Measurements from ENCODE around the gene MAN1A1. TPM values are rescaled to one million over a fixed set of nuclear protein-coding genes. Genes with fewer than 3 reads are reported as not detected.

The MAN1A1 gene
- total RNA-seq, 4 donors from 2014 or later = 52.7 to 123 (median 97.1) TPM

DNA sequence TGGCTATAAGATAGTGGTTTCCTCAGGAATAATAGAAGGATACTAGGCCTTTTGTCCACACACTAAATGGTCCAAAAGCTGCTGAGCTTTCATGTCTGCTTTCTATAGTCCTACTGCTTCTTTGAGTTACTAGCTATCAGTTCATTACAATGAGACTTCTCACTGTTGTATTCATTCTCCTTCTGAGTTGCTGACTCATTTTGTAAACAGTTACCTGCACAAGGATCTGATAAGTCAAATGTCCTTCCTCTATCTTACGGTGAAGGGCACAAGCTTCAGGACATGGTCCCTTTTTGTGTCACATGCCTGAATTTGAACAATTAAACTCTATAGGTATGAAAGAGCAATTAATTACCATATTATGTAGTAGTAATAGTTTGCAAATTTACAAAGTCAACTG lies 90.5 kb downstream of the MAN1A1 start:
- DNase-seq = no peak
- no peaks in the 10 kb centered on the region for H3K27me3 ChIP-seq
- H3K4me1 ChIP-seq = peaks cover 0 to 5% (median 0%) of the 10 kb centered on the region in 4 donors
- intact Hi-C loops (cut with DNase I; ENCODE audit: low total_unique reads) (no loop called here), in situ Hi-C loops (cut with MboI; ENCODE audit: low pct_ligation_motif_present in 1 of 4, low pct_unique_long_range_greater_than_20kb in 1 of 4, low sequenced_read_pairs in 3 of 4) (no loop called here)
- WGBS, 2 donors (ENCODE audit: low coverage in 1 of 2) = 45 to 50% methylated on average over 1 of the region's 1 CpG
- no peak for TF ChIP-seq POLR2AphosphoS5 (IDR thresholded peaks at IDR 0.05)
- TF ChIP-seq EP300 (IDR thresholded peaks at IDR 0.05; ENCODE audit: low read depth) = no peak
- TF ChIP-seq, protein P1, sequence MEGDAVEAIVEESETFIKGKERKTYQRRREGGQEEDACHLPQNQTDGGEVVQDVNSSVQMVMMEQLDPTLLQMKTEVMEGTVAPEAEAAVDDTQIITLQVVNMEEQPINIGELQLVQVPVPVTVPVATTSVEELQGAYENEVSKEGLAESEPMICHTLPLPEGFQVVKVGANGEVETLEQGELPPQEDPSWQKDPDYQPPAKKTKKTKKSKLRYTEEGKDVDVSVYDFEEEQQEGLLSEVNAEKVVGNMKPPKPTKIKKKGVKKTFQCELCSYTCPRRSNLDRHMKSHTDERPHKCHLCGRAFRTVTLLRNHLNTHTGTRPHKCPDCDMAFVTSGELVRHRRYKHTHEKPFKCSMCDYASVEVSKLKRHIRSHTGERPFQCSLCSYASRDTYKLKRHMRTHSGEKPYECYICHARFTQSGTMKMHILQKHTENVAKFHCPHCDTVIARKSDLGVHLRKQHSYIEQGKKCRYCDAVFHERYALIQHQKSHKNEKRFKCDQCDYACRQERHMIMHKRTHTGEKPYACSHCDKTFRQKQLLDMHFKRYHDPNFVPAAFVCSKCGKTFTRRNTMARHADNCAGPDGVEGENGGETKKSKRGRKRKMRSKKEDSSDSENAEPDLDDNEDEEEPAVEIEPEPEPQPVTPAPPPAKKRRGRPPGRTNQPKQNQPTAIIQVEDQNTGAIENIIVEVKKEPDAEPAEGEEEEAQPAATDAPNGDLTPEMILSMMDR (IDR thresholded peaks at IDR 0.05) = no peak
- no peak for TF ChIP-seq POLR2A (IDR thresholded peaks at IDR 0.05)
- H3K4me3 ChIP-seq = no peak overlapping the region
- H3K36me3 ChIP-seq = no peaks in the 10 kb centered on the region
- no peak overlapping the region for H3K27ac ChIP-seq
- no peaks in the 10 kb centered on the region for H3K9me3 ChIP-seq

DNA sequence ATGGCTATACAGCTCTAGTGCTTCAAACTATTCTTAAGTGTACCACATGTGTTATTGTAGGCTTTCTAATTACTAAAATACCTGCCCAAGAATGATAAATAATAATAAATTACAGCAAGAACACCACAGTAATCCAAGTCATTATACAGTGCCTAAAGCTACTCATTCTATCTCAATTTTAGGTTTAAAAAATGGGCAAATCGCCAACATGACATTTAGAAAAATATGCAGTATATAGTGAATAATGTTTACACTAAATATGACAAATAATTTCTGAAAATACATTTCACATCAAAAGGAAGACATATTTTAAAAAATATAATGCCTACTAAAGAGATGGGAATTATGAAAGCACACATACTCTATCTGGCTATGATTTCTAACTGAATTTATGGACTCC lies 91.8 kb downstream of the MAN1A1 start:
- TF ChIP-seq POLR2A (IDR thresholded peaks at IDR 0.05) = no peak
- in situ Hi-C loops (cut with MboI; ENCODE audit: low pct_ligation_motif_present in 1 of 4, low pct_unique_long_range_greater_than_20kb in 1 of 4, low sequenced_read_pairs in 3 of 4) = no loop called here
- H3K36me3 ChIP-seq = no peaks in the 10 kb centered on the region
- no peak for DNase-seq
- H3K27me3 ChIP-seq = no peaks in the 10 kb centered on the region
- no peak overlapping the region for H3K27ac ChIP-seq
- intact Hi-C loops (cut with DNase I; ENCODE audit: low total_unique reads) = no loop called here
- H3K4me1 ChIP-seq = peaks cover 0 to 5% (median 0%) of the 10 kb centered on the region in 4 donors
- no peaks in the 10 kb centered on the region for H3K9me3 ChIP-seq
- H3K4me3 ChIP-seq = no peak overlapping the region
- WGBS, 2 donors (ENCODE audit: low coverage in 1 of 2) = 95 to 100% methylated on average over 1 of the region's 1 CpG

DNA sequence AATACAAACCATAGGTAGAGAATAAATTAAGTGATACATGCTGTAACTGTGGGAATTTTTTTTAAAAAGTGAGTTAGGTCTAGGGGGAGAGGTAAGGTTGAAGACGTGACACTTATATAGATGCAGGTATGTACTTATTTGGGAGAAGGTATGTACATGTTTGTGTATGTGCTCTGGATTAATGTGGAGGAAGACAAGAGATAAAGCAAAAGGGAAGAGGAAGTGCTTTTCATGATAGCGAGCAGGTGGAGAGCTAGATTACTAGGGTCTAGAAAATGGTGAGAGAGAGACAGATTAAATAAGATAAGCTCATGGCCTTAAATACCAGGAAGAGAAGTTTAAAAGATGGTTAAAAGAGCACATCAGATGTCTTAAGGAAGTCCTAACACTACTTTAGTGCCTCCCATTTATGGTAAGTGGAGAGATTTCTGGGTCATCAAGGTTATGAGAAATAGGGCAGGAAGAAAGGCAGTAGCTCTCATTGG lies 92.5 kb downstream of the MAN1A1 start:
- TF ChIP-seq POLR2AphosphoS5 (IDR thresholded peaks at IDR 0.05) (no peak), EP300 (IDR thresholded peaks at IDR 0.05; ENCODE audit: low read depth) (no peak), POLR2A (IDR thresholded peaks at IDR 0.05) (no peak)
- TF ChIP-seq, protein P1 (IDR thresholded peaks at IDR 0.05) = no peak
- Histone ChIP-seq H3K27me3 (no peaks in the 10 kb centered on the region), H3K36me3 (no peaks in the 10 kb centered on the region), H3K4me1 (peaks cover 0 to 5% (median 0%) of the 10 kb centered on the region in 4 donors), H3K4me3 (no peak overlapping the region), H3K27ac (no peak overlapping the region), H3K9me3 (no peaks in the 10 kb centered on the region)
- in situ Hi-C loops (cut with MboI; ENCODE audit: low pct_ligation_motif_present in 1 of 4, low pct_unique_long_range_greater_than_20kb in 1 of 4, low sequenced_read_pairs in 3 of 4) (no loop called here), intact Hi-C loops (cut with DNase I; ENCODE audit: low total_unique reads) (no loop called here)
- DNase-seq = no peak
- 86 to 93% methylated on average over 2 of the region's 2 CpGs for WGBS, 2 donors (ENCODE audit: low coverage in 1 of 2)

DNA sequence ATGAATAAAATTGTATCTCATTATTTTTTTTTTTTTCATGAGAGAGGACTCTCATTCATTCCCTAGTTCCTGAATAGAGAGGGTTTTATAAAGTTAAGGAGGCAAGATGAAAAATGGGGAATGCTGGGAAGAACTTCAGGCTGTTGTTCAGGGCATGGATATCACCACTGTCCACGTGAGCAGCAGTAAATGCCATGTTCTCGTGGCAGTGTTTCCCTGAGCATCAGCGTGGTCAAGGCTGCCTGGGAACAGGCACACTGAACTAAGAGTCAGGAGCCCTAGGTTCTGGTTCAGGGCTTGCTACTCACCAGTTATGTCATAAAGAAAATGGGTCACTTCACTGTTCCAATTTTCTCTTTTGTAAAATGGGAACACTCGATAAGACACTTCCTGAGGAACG lies 93.2 kb downstream of the MAN1A1 start:
- no peak for DNase-seq
- in situ Hi-C loops (cut with MboI; ENCODE audit: low pct_ligation_motif_present in 1 of 4, low pct_unique_long_range_greater_than_20kb in 1 of 4, low sequenced_read_pairs in 3 of 4) = no loop called here
- Histone ChIP-seq H3K9me3 (no peaks in the 10 kb centered on the region), H3K4me1 (peaks cover 0 to 5% (median 0%) of the 10 kb centered on the region in 4 donors), H3K27ac (no peak overlapping the region), H3K4me3 (no peak overlapping the region), H3K27me3 (no peaks in the 10 kb centered on the region), H3K36me3 (no peaks in the 10 kb centered on the region)
- no peak for TF ChIP-seq POLR2AphosphoS5 (IDR thresholded peaks at IDR 0.05)
- TF ChIP-seq, protein P1 (IDR thresholded peaks at IDR 0.05) = no peak
- TF ChIP-seq EP300 (IDR thresholded peaks at IDR 0.05; ENCODE audit: low read depth) = no peak
- no peak for TF ChIP-seq POLR2A (IDR thresholded peaks at IDR 0.05)
- WGBS, 2 donors (ENCODE audit: low coverage in 1 of 2) = 91 to 97% methylated on average over 5 of the region's 5 CpGs
- intact Hi-C loops (cut with DNase I; ENCODE audit: low total_unique reads) = no loop called here

DNA sequence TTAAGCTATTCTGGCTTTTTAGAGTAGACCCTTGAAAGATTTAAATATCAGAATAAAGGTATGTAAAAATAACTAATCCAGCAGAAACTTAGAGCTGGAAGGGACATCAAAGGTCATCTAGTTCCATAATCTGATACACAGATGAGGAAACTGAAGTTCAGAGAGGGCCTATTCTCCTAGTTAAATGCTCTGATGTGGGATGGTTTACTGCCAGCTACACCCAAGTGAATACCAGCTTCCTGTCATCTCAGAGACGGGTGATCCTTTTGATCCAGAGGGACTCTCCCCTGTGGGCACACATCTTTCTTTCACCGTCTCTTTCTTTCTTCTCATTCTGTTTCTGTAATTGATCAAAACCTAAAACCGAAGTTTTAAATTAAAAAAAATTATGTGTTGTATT lies 94.1 kb downstream of the MAN1A1 start:
- H3K27ac ChIP-seq = no peak overlapping the region
- peaks cover 0 to 5% (median 0%) of the 10 kb centered on the region in 4 donors for H3K4me1 ChIP-seq
- no peaks in the 10 kb centered on the region for H3K27me3 ChIP-seq
- no peaks in the 10 kb centered on the region for H3K9me3 ChIP-seq
- 89 to 92% methylated on average over 3 of the region's 3 CpGs for WGBS, 2 donors (ENCODE audit: low coverage in 1 of 2)
- no peak overlapping the region for H3K4me3 ChIP-seq
- in situ Hi-C loops (cut with MboI; ENCODE audit: low pct_ligation_motif_present in 1 of 4, low pct_unique_long_range_greater_than_20kb in 1 of 4, low sequenced_read_pairs in 3 of 4) (no loop called here), intact Hi-C loops (cut with DNase I; ENCODE audit: low total_unique reads) (no loop called here)
- DNase-seq = no peak
- H3K36me3 ChIP-seq = no peaks in the 10 kb centered on the region
- TF ChIP-seq POLR2A (IDR thresholded peaks at IDR 0.05) (no peak), POLR2AphosphoS5 (IDR thresholded peaks at IDR 0.05) (no peak), EP300 (IDR thresholded peaks at IDR 0.05; ENCODE audit: low read depth) (no peak)
- TF ChIP-seq, protein P1 (IDR thresholded peaks at IDR 0.05) = no peak

Measured in transverse colon (tissue), 4 donors.